OCI-LY3 (cell line): ENCODE results near the gene WDR26.
"Not testable (repeated sequence)": the region's sequence is repeated elsewhere in the genome, so short reads cannot be mapped to it uniquely, and the experiment has no call there.

Source experiments
- CTCF ChIP-seq: fragments of 200-600, 300-600 bp; sonication (generic); IDR thresholded peaks from 2 replicates; pipeline ENCODE4 v1.5.1; 2014; ENCODE audit warnings: antibody characterized with exemption, low read length, low read depth
- EZH2phosphoT487 ChIP-seq: fragments of 200-600 bp; shearing (Covaris generic); IDR thresholded peaks from 2 replicates; pipeline ENCODE4 v1.6.1; 2018; ENCODE audit warnings: antibody characterized with exemption, mixed run types, low read depth

GRCh38 chr1:224340453-224341384 lies 93.9 kb downstream of the WDR26 start:
- not testable (repeated sequence) for TF ChIP-seq CTCF, EZH2phosphoT487
